ENCODE results near the gene RIN3.

- TF ChIP-seq CTCF (conservative IDR thresholded peaks at IDR 0.05 in 1 of 2, IDR thresholded peaks at IDR 0.05 in 1 of 2; ENCODE audit: extremely low read depth in 1 of 2, insufficient read depth in 1 of 2, low read depth in 1 of 2, low read length in 2 of 2), result no peak
- TF ChIP-seq EZH2 (IDR thresholded peaks at IDR 0.05; ENCODE audit: borderline replicate concordance, low read length), result no peak
Measured at GRCh38 chr14:92556863-92557543, 43.4 kb downstream of the RIN3 start.
